ENCODE measurements around the gene KCNA1. TPM values are rescaled to one million over a fixed set of nuclear protein-coding genes. Genes with fewer than 3 reads are reported as not detected.

Gene KCNA1
- polyA plus RNA-seq, 1 donor from 2014 or later, result 14.7 TPM

- H3K4me3 ChIP-seq (ENCODE audit: low read length), result no peak overlapping the region
Observed at GRCh38 chr12:4959381-4959780, 49.7 kb downstream of the KCNA1 start.

DNA sequence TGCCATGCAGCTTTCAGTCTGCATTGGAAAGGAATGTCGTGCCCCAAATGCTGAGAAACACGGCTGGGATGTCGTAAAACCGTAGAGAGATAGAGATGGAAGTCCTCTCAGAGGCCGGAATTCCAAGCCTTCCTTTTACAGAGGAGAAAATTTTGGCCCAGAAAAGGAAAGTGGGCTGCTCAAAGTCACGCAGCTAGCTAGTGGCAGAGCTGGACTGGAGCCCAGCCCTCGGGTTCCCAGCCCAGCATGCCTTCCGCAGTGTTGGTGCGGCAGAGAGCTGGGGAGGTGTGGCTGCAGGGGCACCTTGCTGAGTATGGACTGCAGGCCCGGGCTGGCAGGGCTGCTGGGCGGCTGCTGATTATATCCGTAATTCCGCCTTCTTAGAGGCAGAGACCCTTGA, 50.3 kb downstream of the KCNA1 start:
- Histone ChIP-seq H4K20me1 (ENCODE audit: insufficient read depth) (no peaks in the 10 kb centered on the region), H3K27ac (ENCODE audit: low read length) (no peak overlapping the region), H3K27me3 (ENCODE audit: insufficient read depth, low read depth, low read length) (no peaks in the 10 kb centered on the region), H3K36me3 (ENCODE audit: insufficient read depth, low read length) (no peaks in the 10 kb centered on the region), H3K9me3 (ENCODE audit: low read length) (no peaks in the 10 kb centered on the region), H3K4me2 (ENCODE audit: low read length) (no peak overlapping the region), H3K79me2 (replicated peaks; ENCODE audit: insufficient read depth, low read length) (no peaks in the 10 kb centered on the region), H3K9me2 (ENCODE audit: insufficient read depth, low read length) (no peaks in the 10 kb centered on the region), H3K4me3 (ENCODE audit: low read length) (no peak overlapping the region), H2AFZ (ENCODE audit: low read depth, low read length) (no peak overlapping the region), H3K9ac (ENCODE audit: low read length) (no peak overlapping the region), H3F3A (ENCODE audit: insufficient read depth, low read length, poor library complexity, severe bottlenecking) (no peaks in the 10 kb centered on the region)
- TF ChIP-seq RAD21 (conservative IDR thresholded peaks at IDR 0.05) (no peak), MXI1 (conservative IDR thresholded peaks at IDR 0.05; ENCODE audit: poor library complexity, severe bottlenecking) (no peak), EP300 (conservative IDR thresholded peaks at IDR 0.05; ENCODE audit: poor library complexity, severe bottlenecking) (no peak), REST (IDR thresholded peaks at IDR 0.05; ENCODE audit: borderline replicate concordance) (no peak), POLR2AphosphoS5 (IDR thresholded peaks at IDR 0.05) (no peak), TAF1 (IDR thresholded peaks at IDR 0.05; ENCODE audit: low read depth) (no peak), SMC3 (conservative IDR thresholded peaks at IDR 0.05; ENCODE audit: poor library complexity) (no peak)
- TF ChIP-seq, protein P1, sequence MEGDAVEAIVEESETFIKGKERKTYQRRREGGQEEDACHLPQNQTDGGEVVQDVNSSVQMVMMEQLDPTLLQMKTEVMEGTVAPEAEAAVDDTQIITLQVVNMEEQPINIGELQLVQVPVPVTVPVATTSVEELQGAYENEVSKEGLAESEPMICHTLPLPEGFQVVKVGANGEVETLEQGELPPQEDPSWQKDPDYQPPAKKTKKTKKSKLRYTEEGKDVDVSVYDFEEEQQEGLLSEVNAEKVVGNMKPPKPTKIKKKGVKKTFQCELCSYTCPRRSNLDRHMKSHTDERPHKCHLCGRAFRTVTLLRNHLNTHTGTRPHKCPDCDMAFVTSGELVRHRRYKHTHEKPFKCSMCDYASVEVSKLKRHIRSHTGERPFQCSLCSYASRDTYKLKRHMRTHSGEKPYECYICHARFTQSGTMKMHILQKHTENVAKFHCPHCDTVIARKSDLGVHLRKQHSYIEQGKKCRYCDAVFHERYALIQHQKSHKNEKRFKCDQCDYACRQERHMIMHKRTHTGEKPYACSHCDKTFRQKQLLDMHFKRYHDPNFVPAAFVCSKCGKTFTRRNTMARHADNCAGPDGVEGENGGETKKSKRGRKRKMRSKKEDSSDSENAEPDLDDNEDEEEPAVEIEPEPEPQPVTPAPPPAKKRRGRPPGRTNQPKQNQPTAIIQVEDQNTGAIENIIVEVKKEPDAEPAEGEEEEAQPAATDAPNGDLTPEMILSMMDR (IDR thresholded peaks at IDR 0.05; ENCODE audit: poor library complexity, severe bottlenecking), result no peak

More at GRCh38 chr12:4959381-4959780, 49.7 kb downstream of the KCNA1 start:
- no peaks in the 10 kb centered on the region for H4K20me1 ChIP-seq (ENCODE audit: insufficient read depth)
- H3K36me3 ChIP-seq (ENCODE audit: insufficient read depth, low read length), result no peaks in the 10 kb centered on the region
- H3K27me3 ChIP-seq (ENCODE audit: insufficient read depth, low read depth, low read length), result no peaks in the 10 kb centered on the region
- no peak overlapping the region for H3K4me2 ChIP-seq (ENCODE audit: low read length)
- H3K79me2 ChIP-seq (replicated peaks; ENCODE audit: insufficient read depth, low read length), result no peaks in the 10 kb centered on the region
- TF ChIP-seq TAF1 (IDR thresholded peaks at IDR 0.05; ENCODE audit: low read depth) (no peak), REST (IDR thresholded peaks at IDR 0.05; ENCODE audit: borderline replicate concordance) (no peak), RAD21 (conservative IDR thresholded peaks at IDR 0.05) (no peak), MXI1 (conservative IDR thresholded peaks at IDR 0.05; ENCODE audit: poor library complexity, severe bottlenecking) (no peak), EP300 (conservative IDR thresholded peaks at IDR 0.05; ENCODE audit: poor library complexity, severe bottlenecking) (no peak), POLR2AphosphoS5 (IDR thresholded peaks at IDR 0.05) (no peak), EZH2 (IDR thresholded peaks at IDR 0.05; ENCODE audit: borderline replicate concordance, insufficient read depth, low read length, poor library complexity, severe bottlenecking) (no peak), SMC3 (conservative IDR thresholded peaks at IDR 0.05; ENCODE audit: poor library complexity) (no peak)
- TF ChIP-seq, protein P1 (IDR thresholded peaks at IDR 0.05; ENCODE audit: poor library complexity, severe bottlenecking), result no peak
- H3K9me2 ChIP-seq (ENCODE audit: insufficient read depth, low read length), result no peaks in the 10 kb centered on the region
- H2AFZ ChIP-seq (ENCODE audit: low read depth, low read length), result no peak overlapping the region
- no peak overlapping the region for H3K27ac ChIP-seq (ENCODE audit: low read length)
- H3K9ac ChIP-seq (ENCODE audit: low read length), result no peak overlapping the region
- no peaks in the 10 kb centered on the region for H3K9me3 ChIP-seq (ENCODE audit: low read length)
- H3F3A ChIP-seq (ENCODE audit: insufficient read depth, low read length, poor library complexity, severe bottlenecking), result no peaks in the 10 kb centered on the region
